H9 (cell line): ENCODE results near the gene EDEM1. TPM values are rescaled to one million over a fixed set of nuclear protein-coding genes. Genes with fewer than 3 reads are reported as not detected.
A peak's percentile ranks its signal among the peaks of the same experiment; 100 is the strongest.

Experiments
- DNase-seq: peaks from one replicate; pipeline ENCODE4 v3.0.0-alpha.2; 2017
- H2AFZ ChIP-seq: one replicate; pipeline ENCODE4 v1.6.1; 2013; ENCODE audit warnings: mild to moderate bottlenecking, low read length, control low read depth, moderate library complexity
- H2AK5ac ChIP-seq: 2 replicates; pipeline ENCODE4 v1.6.1; 2013; ENCODE audit warnings: low read length, control low read depth, mixed read lengths; ENCODE audit not compliant: insufficient read length
- H2BK120ac ChIP-seq: one replicate; pipeline ENCODE4 v1.6.1; 2013; ENCODE audit warnings: low read depth, mild to moderate bottlenecking, low read length, control low read depth, inconsistent platforms; ENCODE audit not compliant: poor library complexity, severe bottlenecking
- H2BK12ac ChIP-seq: 2 replicates; pipeline ENCODE4 v1.6.1; 2013; ENCODE audit warnings: low read length, control low read depth, mixed read lengths, low read depth; ENCODE audit not compliant: insufficient read length
- H2BK15ac ChIP-seq: 2 replicates; pipeline ENCODE4 v1.6.1; 2013; ENCODE audit warnings: low read depth, low read length, control low read depth
- H2BK20ac ChIP-seq: one replicate; pipeline ENCODE4 v1.6.1; 2013; ENCODE audit warnings: low read depth, mild to moderate bottlenecking, low read length, control low read depth, inconsistent platforms; ENCODE audit not compliant: poor library complexity, severe bottlenecking
- H2BK5ac ChIP-seq: 2 replicates; pipeline ENCODE4 v1.6.1; 2013; ENCODE audit warnings: low read length, control low read depth, mixed read lengths; ENCODE audit not compliant: insufficient read length
- H3K14ac ChIP-seq: 2 replicates; pipeline ENCODE4 v1.6.1; 2013; ENCODE audit warnings: low read length, control low read depth; ENCODE audit not compliant: insufficient read depth
- H3K18ac ChIP-seq: 2 replicates; pipeline ENCODE4 v1.6.1; 2013; ENCODE audit warnings: low read depth, mild to moderate bottlenecking, mixed read lengths, low read length, control low read depth; ENCODE audit not compliant: insufficient read length
- H3K23ac ChIP-seq: 2 replicates; pipeline ENCODE4 v1.6.1; 2013; ENCODE audit warnings: low read length, control low read depth, mixed read lengths, low read depth; ENCODE audit not compliant: insufficient read length
- H3K23me2 ChIP-seq: 2 replicates; pipeline ENCODE4 v1.6.1; 2013; ENCODE audit warnings: low read depth, mild to moderate bottlenecking, mixed read lengths, low read length, control low read depth; ENCODE audit not compliant: insufficient read length, poor library complexity, severe bottlenecking
- H3K27ac ChIP-seq: 2 replicates; pipeline ENCODE4 v1.5.1; 2013; ENCODE audit warnings: low read length, control low read depth, mixed read lengths, low read depth; ENCODE audit not compliant: insufficient read length
- H3K27me3 ChIP-seq: 2 replicates; pipeline ENCODE4 v1.6.1; 2013; ENCODE audit warnings: low read length, control low read depth, inconsistent platforms; ENCODE audit not compliant: insufficient read depth
- H3K4ac ChIP-seq: 2 replicates; pipeline ENCODE4 v1.6.1; 2013; ENCODE audit warnings: low read depth, mild to moderate bottlenecking, control low read depth, inconsistent platforms, low read length, moderate library complexity
- H3K4me1 ChIP-seq: 2 replicates; pipeline ENCODE4 v1.6.1; 2013; ENCODE audit warnings: low read length, control low read depth, inconsistent platforms; ENCODE audit not compliant: insufficient read depth
- H3K4me2 ChIP-seq: 2 replicates; pipeline ENCODE4 v1.6.1; 2013; ENCODE audit warnings: low read length, control low read depth, mixed read lengths; ENCODE audit not compliant: insufficient read length, insufficient read depth
- H3K56ac ChIP-seq: 2 replicates; pipeline ENCODE4 v1.6.1; 2013; ENCODE audit warnings: low read depth, mild to moderate bottlenecking, mixed read lengths, low read length, control low read depth; ENCODE audit not compliant: insufficient read length
- H3K79me1 ChIP-seq: 2 replicates; pipeline ENCODE4 v1.6.1; 2013; ENCODE audit warnings: low read depth, mild to moderate bottlenecking, moderate library complexity, low read length, control low read depth, inconsistent platforms; ENCODE audit not compliant: insufficient read depth, poor library complexity, severe bottlenecking
- H3K79me2 ChIP-seq: 2 replicates; pipeline ENCODE4 v1.6.1; 2013; ENCODE audit warnings: low read length, control low read depth, inconsistent platforms; ENCODE audit not compliant: insufficient read depth
- H3K9ac ChIP-seq: 2 replicates; pipeline ENCODE4 v1.6.1; 2013; ENCODE audit warnings: low read length, control low read depth, mixed read lengths; ENCODE audit not compliant: insufficient read length; ENCODE audit errors: extremely low read depth
- H3K9me3 ChIP-seq: one replicate; pipeline ENCODE4 v1.6.1; 2013; ENCODE audit warnings: low read depth, low read length, inconsistent platforms; ENCODE audit not compliant: control insufficient read depth
- H3T11ph ChIP-seq: one replicate; pipeline ENCODE4 v1.6.1; 2013; ENCODE audit warnings: mild to moderate bottlenecking, low read length, control low read depth, inconsistent platforms
- H4K20me1 ChIP-seq: one replicate; pipeline ENCODE4 v1.6.1; 2013; ENCODE audit not compliant: control insufficient read depth, insufficient read length, insufficient read depth
- H4K5ac ChIP-seq: 2 replicates; pipeline ENCODE4 v1.6.1; 2013; ENCODE audit warnings: low read depth, mild to moderate bottlenecking, mixed read lengths, low read length, control low read depth; ENCODE audit not compliant: insufficient read length
- H4K8ac ChIP-seq: replicated peaks from 2 replicates; pipeline ENCODE4 v1.6.1; 2013; ENCODE audit warnings: low read length, control low read depth, mixed read lengths, low read depth; ENCODE audit not compliant: insufficient read length
- H4K91ac ChIP-seq: 2 replicates; pipeline ENCODE4 v1.6.1; 2013; ENCODE audit warnings: low read depth, mild to moderate bottlenecking, moderate library complexity, mixed read lengths, low read length, control low read depth; ENCODE audit not compliant: insufficient read length
- H3K27ac Mint-ChIP-seq, 3 experiments: 2 replicates in 2 of 3; 3 replicates in 1 of 3; pipeline ENCODE4 v1.8.0; 2020 to 2021; ENCODE audit warnings: mixed read lengths in 3 of 3, mild to moderate bottlenecking in 1 of 3, moderate library complexity in 1 of 3
- H3K27me3 Mint-ChIP-seq: 2 replicates; pipeline ENCODE4 v1.8.0; 2021; ENCODE audit warnings: low read depth, mild to moderate bottlenecking, moderate library complexity, mixed read lengths
- H3K36me3 Mint-ChIP-seq, 3 experiments: 2 replicates in 2 of 3; 3 replicates in 1 of 3; pipeline ENCODE4 v1.8.0; 2020 to 2021; ENCODE audit warnings: low read depth in 3 of 3, mixed read lengths in 3 of 3; ENCODE audit not compliant: insufficient read depth in 1 of 3
- H3K4me1 Mint-ChIP-seq, 2 experiments: 2 replicates each; pipeline ENCODE4 v1.8.0; 2020; ENCODE audit warnings: mixed read lengths in 2 of 2
- H3K4me3 Mint-ChIP-seq, 2 experiments: 2 replicates in 1 of 2; 3 replicates in 1 of 2; pipeline ENCODE4 v1.8.0; 2020 to 2021; ENCODE audit warnings: mild to moderate bottlenecking in 2 of 2, mixed read lengths in 2 of 2, moderate library complexity in 1 of 2
- H3K9me3 Mint-ChIP-seq, 2 experiments: 2 replicates in 1 of 2; 3 replicates in 1 of 2; pipeline ENCODE4 v1.8.0; 2020; ENCODE audit warnings: mild to moderate bottlenecking in 2 of 2, mixed read lengths in 2 of 2, moderate library complexity in 1 of 2
- WGBS: extraction: QIAGEN DNeasy Blood & Tissue Kit; methylation state at CpG from one replicate; pipeline ENCODE4 v1.1.7; 2013; ENCODE audit warnings: missing lambda C conversion rate, low lambda C conversion rate, mixed read lengths; ENCODE audit not compliant: insufficient read length; ENCODE audit errors: extremely low coverage; 5-methylcytosine and 5-hydroxymethylcytosine counted together
- long read RNA-seq: library from polyadenylated mRNA; unstranded; transcript quantifications from one replicate; pipeline ENCODE4 v2.0.0, GENCODE V29; 2020
- total RNA-seq: library from RNA; stranded (reverse); gene quantifications from 2 replicates; pipeline ENCODE4 v1.2.1, GENCODE V29; 2021
- TF ChIP-seq, protein P1 (sequence below): fragments of 200-600 bp; sonication (generic); conservative IDR thresholded peaks from 3 replicates; pipeline ENCODE4 v1.8.0; 2021; ENCODE audit warnings: antibody characterized with exemption, mild to moderate bottlenecking

EDEM1 gene
- total RNA-seq, result 11.6 and 11.7 TPM in 2 replicates
- long read RNA-seq, full-length matches to known transcripts, result 1 of 3 reads
- long read RNA-seq, partial matches to known transcripts, result 0 of 3 reads
- long read RNA-seq, other reads (novel, unspliced or antisense), result 2 of 3 reads

DNA sequence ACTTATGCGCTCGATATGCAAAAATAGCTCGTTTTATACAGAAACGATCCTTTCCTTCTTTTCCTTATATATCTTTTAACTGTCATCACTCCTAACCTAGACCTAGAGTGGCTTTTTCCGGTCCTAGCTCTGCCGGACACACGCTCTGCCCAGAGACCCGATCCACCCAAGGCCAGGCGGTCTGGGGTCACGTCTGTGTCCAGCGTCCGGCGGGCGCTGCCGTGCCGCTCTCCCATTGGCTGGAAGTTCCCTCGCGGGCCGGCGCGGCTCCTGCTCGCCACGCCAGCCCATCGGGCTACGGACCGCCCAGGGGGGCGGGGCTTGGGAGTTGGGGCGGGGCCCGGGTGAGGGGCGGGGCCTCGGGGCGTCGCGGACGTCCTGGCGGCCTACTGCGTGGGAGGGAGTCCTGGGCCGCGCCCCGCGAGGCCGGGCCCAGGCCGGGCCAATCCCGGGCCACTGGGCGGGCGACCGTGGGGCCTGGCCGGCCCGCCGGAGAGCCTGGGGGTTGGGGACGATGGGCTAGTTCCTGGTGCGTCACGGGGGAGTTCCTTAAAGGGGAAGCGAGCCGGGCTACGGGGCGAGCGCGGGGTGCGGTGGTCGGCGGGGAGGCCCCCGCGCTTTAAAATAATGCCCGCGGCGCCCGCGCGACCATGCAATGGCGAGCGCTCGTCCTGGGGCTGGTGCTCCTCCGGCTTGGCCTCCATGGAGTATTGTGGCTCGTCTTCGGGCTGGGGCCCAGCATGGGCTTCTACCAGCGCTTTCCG lies at the start of gene EDEM1:
Gene EDEM1 (plus strand): TSS at position 552 of the 764 bp plus-strand sequence. CDS start 99 bp downstream, at position 651.
- Histone ChIP-seq H3K9me3 (no peaks in the 10 kb centered on the region), H3K27ac (no peak within 1 kb of the TSS), H3K9ac (peak within 1 kb of the TSS; percentile 76), H3K4ac (no peak within 1 kb of the TSS), H2BK20ac (no peak within 1 kb of the TSS), H2BK15ac (no peak within 1 kb of the TSS), H3K23me2 (peaks cover 10% of the 10 kb centered on the region), H3K27me3 (no peaks in the 10 kb centered on the region), H3K56ac (no peak within 1 kb of the TSS), H2BK5ac (no peak within 1 kb of the TSS), H4K5ac (no peak within 1 kb of the TSS), H4K8ac (no peak within 1 kb of the TSS), H2AFZ (peak within 1 kb of the TSS; percentile 54), H3K18ac (no peak within 1 kb of the TSS), H3T11ph (no peak within 1 kb of the TSS), H3K14ac (peak within 1 kb of the TSS; percentile 23; the same call in 1 of the 2 replicates), H2AK5ac (no peak within 1 kb of the TSS), H4K20me1 (no peaks in the 10 kb centered on the region), H2BK12ac (no peak within 1 kb of the TSS), H3K79me2 (peaks cover 7% of the 10 kb centered on the region; the same call in 1 of the 2 replicates), H2BK120ac (no peak within 1 kb of the TSS), H3K79me1 (no peaks in the 10 kb centered on the region), H3K4me1 (peaks cover 6% of the 10 kb centered on the region; the same call in 1 of the 2 replicates), H4K91ac (no peak within 1 kb of the TSS), H3K23ac (no peak within 1 kb of the TSS), H3K4me2 (peak within 1 kb of the TSS; percentile 96)
- H3K27me3 Mint-ChIP-seq, result peaks cover 5% of the 10 kb centered on the region
- H3K27ac Mint-ChIP-seq, result peak within 1 kb of the TSS; percentile 71 to 96 (median 84); a peak in 6 of 7 replicates
- H3K4me1 Mint-ChIP-seq, result peaks cover 28 to 41% of the 10 kb centered on the region in 2 experiments
- no CpG with 5 or more reads among the region's 78 CpGs for WGBS
- peak within 1 kb of the TSS; percentile 88 to 97 for H3K4me3 Mint-ChIP-seq
- no peaks in the 10 kb centered on the region for H3K9me3 Mint-ChIP-seq
- DNase-seq, result peak; percentile 95
- TF ChIP-seq, protein P1, sequence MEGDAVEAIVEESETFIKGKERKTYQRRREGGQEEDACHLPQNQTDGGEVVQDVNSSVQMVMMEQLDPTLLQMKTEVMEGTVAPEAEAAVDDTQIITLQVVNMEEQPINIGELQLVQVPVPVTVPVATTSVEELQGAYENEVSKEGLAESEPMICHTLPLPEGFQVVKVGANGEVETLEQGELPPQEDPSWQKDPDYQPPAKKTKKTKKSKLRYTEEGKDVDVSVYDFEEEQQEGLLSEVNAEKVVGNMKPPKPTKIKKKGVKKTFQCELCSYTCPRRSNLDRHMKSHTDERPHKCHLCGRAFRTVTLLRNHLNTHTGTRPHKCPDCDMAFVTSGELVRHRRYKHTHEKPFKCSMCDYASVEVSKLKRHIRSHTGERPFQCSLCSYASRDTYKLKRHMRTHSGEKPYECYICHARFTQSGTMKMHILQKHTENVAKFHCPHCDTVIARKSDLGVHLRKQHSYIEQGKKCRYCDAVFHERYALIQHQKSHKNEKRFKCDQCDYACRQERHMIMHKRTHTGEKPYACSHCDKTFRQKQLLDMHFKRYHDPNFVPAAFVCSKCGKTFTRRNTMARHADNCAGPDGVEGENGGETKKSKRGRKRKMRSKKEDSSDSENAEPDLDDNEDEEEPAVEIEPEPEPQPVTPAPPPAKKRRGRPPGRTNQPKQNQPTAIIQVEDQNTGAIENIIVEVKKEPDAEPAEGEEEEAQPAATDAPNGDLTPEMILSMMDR, result no peak
- H3K36me3 Mint-ChIP-seq, result peaks cover 5 to 8% (median 6%) of the 10 kb centered on the region in 3 experiments; a peak in 6 of 7 replicates
